Measurements from ENCODE around the gene NR3C2. TPM values are rescaled to one million over a fixed set of nuclear protein-coding genes. Genes with fewer than 3 reads are reported as not detected.

NR3C2 gene
- total RNA-seq, 1 experiment from 2014 or later = 2.7 TPM

DNA sequence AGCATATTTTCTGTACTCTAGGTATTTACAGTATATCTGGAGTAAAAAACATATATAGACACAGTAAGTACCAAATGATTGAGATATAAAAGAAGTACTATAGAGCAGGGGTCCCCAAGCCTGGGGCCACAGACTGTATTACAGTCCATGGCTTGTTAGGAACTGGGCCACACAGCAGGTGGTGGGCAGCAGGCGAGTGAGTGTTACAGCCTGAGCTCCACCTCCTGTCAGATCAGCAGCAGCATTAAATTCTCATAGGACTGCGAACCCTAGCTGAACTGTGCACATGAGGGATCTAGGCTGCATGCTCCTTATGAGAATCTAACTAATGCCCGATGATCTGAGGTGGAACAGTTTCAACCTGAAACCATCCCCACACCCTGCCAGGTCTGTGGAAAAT, 300.7 kb downstream of the NR3C2 start:
- Histone ChIP-seq H3K27ac (ENCODE audit: low read depth, low read length) (no peak overlapping the region), H3K4me2 (ENCODE audit: low read length) (no peak overlapping the region), H4K20me1 (ENCODE audit: insufficient read depth) (no peaks in the 10 kb centered on the region), H2AFZ (ENCODE audit: low read depth, low read length, poor library complexity, severe bottlenecking) (no peak overlapping the region), H3K36me3 (ENCODE audit: control insufficient read depth in 1 of 2, insufficient read depth in 2 of 2, low read length in 2 of 2) (no peaks in the 10 kb centered on the region), H3K4me3 (replicated peaks in 1 of 2; ENCODE audit: low read depth in 1 of 2, low read length in 2 of 2) (no peak overlapping the region), H3K9me2 (ENCODE audit: insufficient read depth) (no peaks in the 10 kb centered on the region), H3K9me3 (ENCODE audit: control insufficient read depth in 1 of 2, insufficient read depth in 1 of 2, low read depth in 1 of 2, low read length in 2 of 2) (no peaks in the 10 kb centered on the region), H3K4me1 (ENCODE audit: control insufficient read depth in 1 of 2, insufficient read depth in 2 of 2, low read length in 2 of 2) (no peaks in the 10 kb centered on the region), H3K79me2 (ENCODE audit: insufficient read depth, low read length) (no peaks in the 10 kb centered on the region), H3K27me3 (ENCODE audit: insufficient read depth, low read length) (no peaks in the 10 kb centered on the region), H3K9ac (ENCODE audit: low read length) (no peak overlapping the region)
- ChIA-PET CTCF (no interaction called here), RAD21 (ENCODE audit: low non-redundant PET in 1 of 2, low total read pairs in 2 of 2, uncharacterized antibody in 2 of 2, unreplicated experiment in 2 of 2) (no interaction called here), POLR2A (no interaction called here)
- no peak for DNase-seq (ENCODE audit: low read depth, low spot score)
- no peak for ATAC-seq
- no TSS peak for BruUV-seq (replicated peaks)
- intact Hi-C loops (cut with micrococcal nuclease) = no loop called here
- TF ChIP-seq SIN3A (IDR thresholded peaks at IDR 0.05; ENCODE audit: low read depth) (no peak), EGR1 (IDR thresholded peaks at IDR 0.05; ENCODE audit: low read depth) (no peak), SRF (IDR thresholded peaks at IDR 0.05; ENCODE audit: low read depth) (no peak), YY1 (IDR thresholded peaks at IDR 0.05; ENCODE audit: extremely low read depth, insufficient replicate concordance, low read depth, low read length) (no peak), ZNF274 (IDR thresholded peaks at IDR 0.05; ENCODE audit: low read depth, low read length) (no peak), ZFX (IDR thresholded peaks at IDR 0.05) (no peak), CTCF (IDR thresholded peaks at IDR 0.05 in 2 of 3, conservative IDR thresholded peaks at IDR 0.05 in 1 of 3; ENCODE audit: borderline replicate concordance in 1 of 3, insufficient read depth in 1 of 3, low read depth in 2 of 3, low read length in 2 of 3) (no peak), FOSL1 (IDR thresholded peaks at IDR 0.05; ENCODE audit: low read depth) (no peak), JUND (IDR thresholded peaks at IDR 0.05) (no peak), ZBTB33 (IDR thresholded peaks at IDR 0.05; ENCODE audit: extremely low read depth, insufficient replicate concordance, low read length) (no peak), POLR2AphosphoS5 (IDR thresholded peaks at IDR 0.05; ENCODE audit: low read depth, low read length) (no peak), CBX3 (IDR thresholded peaks at IDR 0.05; ENCODE audit: low read depth) (no peak), EZH2phosphoT487 (IDR thresholded peaks at IDR 0.05; ENCODE audit: borderline replicate concordance) (no peak), CEBPB (IDR thresholded peaks at IDR 0.05; ENCODE audit: low read depth) (no peak), TCF7L2 (IDR thresholded peaks at IDR 0.05; ENCODE audit: borderline replicate concordance, extremely low read depth, insufficient read depth, insufficient read length) (no peak), POLR2A (IDR thresholded peaks at IDR 0.05; ENCODE audit: borderline replicate concordance, extremely low read depth, insufficient read depth, insufficient read length) (no peak), EZH2 (IDR thresholded peaks at IDR 0.05) (no peak), RAD21 (IDR thresholded peaks at IDR 0.05; ENCODE audit: low read depth) (no peak)
- TF ChIP-seq, protein P1, sequence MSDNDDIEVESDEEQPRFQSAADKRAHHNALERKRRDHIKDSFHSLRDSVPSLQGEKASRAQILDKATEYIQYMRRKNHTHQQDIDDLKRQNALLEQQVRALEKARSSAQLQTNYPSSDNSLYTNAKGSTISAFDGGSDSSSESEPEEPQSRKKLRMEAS (IDR thresholded peaks at IDR 0.05) = no peak
